Keratinocyte (primary cell): ENCODE data around the gene DGKD. TPM values are rescaled to one million over a fixed set of nuclear protein-coding genes. Genes with fewer than 3 reads are reported as not detected.
A peak's percentile ranks its signal among the peaks of the same experiment; 100 is the strongest.

ENCODE experiments used
- DNase-seq: peaks from one replicate; pipeline ENCODE4 v3.0.0-alpha.2; 2011; ENCODE audit warnings: low read depth, missing footprints, low spot score
- FAIRE-seq: peaks from 2 replicates; lab custom pipeline; 2011; peaks lifted over from hg19 to GRCh38; lab: Jason Lieb, UNC
- H2AFZ ChIP-seq: 2 replicates; pipeline ENCODE4 v1.6.0; 2012; ENCODE audit warnings: low read length, control low read depth, inconsistent platforms; ENCODE audit not compliant: control insufficient read depth
- H3K27ac ChIP-seq: 2 replicates; pipeline ENCODE4 v1.5.1; 2011; ENCODE audit warnings: low read length; ENCODE audit not compliant: control insufficient read depth, insufficient read depth
- H3K27me3 ChIP-seq: 3 replicates; pipeline ENCODE4 v1.6.0; 2011; ENCODE audit warnings: low read length; ENCODE audit not compliant: control insufficient read depth, insufficient read depth; ENCODE audit errors: extremely low read depth
- H3K36me3 ChIP-seq, 2 experiments: 2 replicates in 1 of 2; 3 replicates in 1 of 2; pipeline ENCODE4 v1.5.1; 2011; ENCODE audit warnings: low read length in 2 of 2, mild to moderate bottlenecking in 1 of 2; ENCODE audit not compliant: control insufficient read depth in 2 of 2, insufficient read depth in 2 of 2; ENCODE audit errors: extremely low read depth in 1 of 2
- H3K4me1 ChIP-seq: 3 replicates; pipeline ENCODE4 v1.5.1; 2011; ENCODE audit warnings: low read length; ENCODE audit not compliant: control insufficient read depth, insufficient read depth; ENCODE audit errors: extremely low read depth
- H3K4me2 ChIP-seq: 3 replicates; pipeline ENCODE4 v1.6.0; 2011; ENCODE audit warnings: low read depth, low read length; ENCODE audit not compliant: control insufficient read depth, insufficient read depth; ENCODE audit errors: extremely low read depth
- H3K4me3 ChIP-seq, 3 experiments: fragments of 200-600 bp in 1 of 3; sonication (generic) in 1 of 3; 2 replicates in 2 of 3; 3 replicates in 1 of 3; pipeline ENCODE4 v1.5.1; 2011 to 2016; ENCODE audit warnings: low read length in 3 of 3, mild to moderate bottlenecking in 3 of 3, control low read depth in 2 of 3, inconsistent platforms in 1 of 3, low read depth in 1 of 3, mixed read lengths in 1 of 3, mixed run types in 1 of 3, moderate library complexity in 1 of 3; ENCODE audit not compliant: control insufficient read depth in 2 of 3, insufficient read depth in 2 of 3; ENCODE audit errors: extremely low read depth in 1 of 3
- H3K79me2 ChIP-seq: 2 replicates; pipeline ENCODE4 v1.6.0; 2012; ENCODE audit warnings: low read length; ENCODE audit not compliant: control insufficient read depth, insufficient read depth
- H3K9ac ChIP-seq: 3 replicates; pipeline ENCODE4 v1.6.0; 2011; ENCODE audit warnings: low read length; ENCODE audit not compliant: control insufficient read depth, insufficient read depth; ENCODE audit errors: extremely low read depth
- H3K9me1 ChIP-seq: 3 replicates; pipeline ENCODE4 v1.6.0; 2011; ENCODE audit warnings: low read length; ENCODE audit not compliant: control insufficient read depth, insufficient read depth; ENCODE audit errors: extremely low read depth
- H3K9me3 ChIP-seq: 2 replicates; pipeline ENCODE4 v1.5.1; 2012; ENCODE audit warnings: low read depth, low read length; ENCODE audit not compliant: control insufficient read depth
- H4K20me1 ChIP-seq: 3 replicates; pipeline ENCODE4 v1.6.0; 2011; ENCODE audit warnings: low read length; ENCODE audit not compliant: control insufficient read depth, insufficient read depth; ENCODE audit errors: extremely low read depth
- EZH2 ChIP-seq: IDR thresholded peaks from one replicate; pipeline ENCODE4 v1.6.1; 2012; ENCODE audit warnings: inconsistent platforms, mild to moderate bottlenecking, low read length, moderate library complexity
- dilution Hi-C: fragments of 300-500 bp; cut with MboI; formaldehyde crosslinking; loops from one replicate; pipeline ENCODE4 v1.7.0; 2020; ENCODE audit warnings: low sequenced_read_pairs; ENCODE audit not compliant: extremely low pct_ligation_motif_present
- polyA plus RNA-seq, 5 experiments: library from polyadenylated mRNA; depleted of rRNA in 3 of 5; stranded (reverse) in 3 of 5; stranded (forward) in 1 of 5; unstranded in 1 of 5; fragments of >200 nt; gene quantifications; 1 replicate in 1 of 5; 2 replicates in 3 of 5; 3 replicates in 1 of 5; pipeline versions ENCODE4 v1.2.1 to v1.2.3, GENCODE V29; 2011 to 2012; ENCODE audit warnings: missing spikeins in 2 of 5, low read depth in 1 of 5, low replicate concordance in 1 of 5
- TF ChIP-seq, protein P1 (sequence below), 3 experiments: IDR thresholded peaks in 1 of 3; conservative IDR thresholded peaks in 1 of 3; optimal IDR thresholded peaks in 1 of 3; 2 replicates in 2 of 3; 3 replicates in 1 of 3; pipeline versions ENCODE3 to v1.5.1; 2011; ENCODE audit warnings: low read length in 3 of 3, mild to moderate bottlenecking in 3 of 3, moderate library complexity in 2 of 3, control low read depth in 1 of 3, inconsistent platforms in 1 of 3; ENCODE audit not compliant: insufficient read depth in 2 of 3; ENCODE audit errors: extremely low read depth in 1 of 3

Gene DGKD
- polyA plus RNA-seq, 1 donor (not counting 4 experiments of a cell fraction or from before 2014, with no cell fraction given): 6.1 TPM

DNA sequence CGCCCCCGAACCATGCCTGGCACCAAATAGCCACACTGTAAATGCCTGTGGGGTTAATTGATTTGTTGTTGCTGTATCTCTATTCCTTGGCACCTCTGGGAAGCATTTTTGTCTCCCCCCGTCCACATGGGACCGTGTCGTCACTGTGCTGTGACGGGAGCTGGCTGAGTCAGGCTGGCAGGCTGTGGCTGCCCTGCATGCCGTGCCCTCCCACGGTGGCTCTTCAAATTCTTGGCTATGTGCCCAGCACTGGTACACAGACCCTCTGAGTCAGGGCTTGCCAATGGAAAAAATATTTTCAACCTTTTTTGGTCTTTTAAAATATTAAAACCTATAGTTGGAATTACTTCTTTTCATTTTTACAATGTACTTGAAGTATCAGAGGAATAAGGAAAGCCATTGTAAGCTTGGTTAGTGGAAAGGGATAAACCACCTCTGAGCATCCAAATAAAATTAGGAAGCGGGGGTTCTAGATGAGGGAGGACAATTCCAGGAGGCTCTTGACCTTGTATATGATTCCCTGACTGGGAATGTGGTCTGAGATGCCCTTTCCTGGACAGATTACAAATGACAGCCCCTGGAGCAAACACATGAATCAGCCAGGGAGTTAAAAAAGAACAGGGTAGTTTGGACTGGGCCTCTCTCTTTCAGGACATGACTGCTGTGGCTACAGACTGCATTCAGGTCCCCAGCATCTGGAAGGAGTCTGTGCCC lies 59.4 kb downstream of the DGKD start:
- H3K27ac ChIP-seq: peak overlapping the region; percentile 50
- dilution Hi-C loops: no loop called here
- H3K4me2 ChIP-seq: peak overlapping the region; percentile 30
- H3K79me2 ChIP-seq: no peaks in the 10 kb centered on the region
- no peaks in the 10 kb centered on the region for H4K20me1 ChIP-seq
- no peak overlapping the region for H2AFZ ChIP-seq
- FAIRE-seq: no peak
- TF ChIP-seq EZH2: no peak
- TF ChIP-seq, protein P1, sequence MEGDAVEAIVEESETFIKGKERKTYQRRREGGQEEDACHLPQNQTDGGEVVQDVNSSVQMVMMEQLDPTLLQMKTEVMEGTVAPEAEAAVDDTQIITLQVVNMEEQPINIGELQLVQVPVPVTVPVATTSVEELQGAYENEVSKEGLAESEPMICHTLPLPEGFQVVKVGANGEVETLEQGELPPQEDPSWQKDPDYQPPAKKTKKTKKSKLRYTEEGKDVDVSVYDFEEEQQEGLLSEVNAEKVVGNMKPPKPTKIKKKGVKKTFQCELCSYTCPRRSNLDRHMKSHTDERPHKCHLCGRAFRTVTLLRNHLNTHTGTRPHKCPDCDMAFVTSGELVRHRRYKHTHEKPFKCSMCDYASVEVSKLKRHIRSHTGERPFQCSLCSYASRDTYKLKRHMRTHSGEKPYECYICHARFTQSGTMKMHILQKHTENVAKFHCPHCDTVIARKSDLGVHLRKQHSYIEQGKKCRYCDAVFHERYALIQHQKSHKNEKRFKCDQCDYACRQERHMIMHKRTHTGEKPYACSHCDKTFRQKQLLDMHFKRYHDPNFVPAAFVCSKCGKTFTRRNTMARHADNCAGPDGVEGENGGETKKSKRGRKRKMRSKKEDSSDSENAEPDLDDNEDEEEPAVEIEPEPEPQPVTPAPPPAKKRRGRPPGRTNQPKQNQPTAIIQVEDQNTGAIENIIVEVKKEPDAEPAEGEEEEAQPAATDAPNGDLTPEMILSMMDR (optimal IDR thresholded peaks at IDR 0.05 in 1 of 3, IDR thresholded peaks at IDR 0.05 in 1 of 3, conservative IDR thresholded peaks at IDR 0.05 in 1 of 3; ENCODE audit: extremely low read depth in 1 of 3, insufficient read depth in 2 of 3, low read length in 3 of 3): no peak
- H3K27me3 ChIP-seq: no peaks in the 10 kb centered on the region
- H3K36me3 ChIP-seq: peaks cover 0 to 7% of the 10 kb centered on the region in 2 experiments
- H3K9me3 ChIP-seq: peaks cover 2% of the 10 kb centered on the region
- no peak overlapping the region for H3K4me3 ChIP-seq
- peaks cover 30% of the 10 kb centered on the region for H3K4me1 ChIP-seq
- no peaks in the 10 kb centered on the region for H3K9me1 ChIP-seq
- DNase-seq: peak; percentile 21
- no peak overlapping the region for H3K9ac ChIP-seq

DNA sequence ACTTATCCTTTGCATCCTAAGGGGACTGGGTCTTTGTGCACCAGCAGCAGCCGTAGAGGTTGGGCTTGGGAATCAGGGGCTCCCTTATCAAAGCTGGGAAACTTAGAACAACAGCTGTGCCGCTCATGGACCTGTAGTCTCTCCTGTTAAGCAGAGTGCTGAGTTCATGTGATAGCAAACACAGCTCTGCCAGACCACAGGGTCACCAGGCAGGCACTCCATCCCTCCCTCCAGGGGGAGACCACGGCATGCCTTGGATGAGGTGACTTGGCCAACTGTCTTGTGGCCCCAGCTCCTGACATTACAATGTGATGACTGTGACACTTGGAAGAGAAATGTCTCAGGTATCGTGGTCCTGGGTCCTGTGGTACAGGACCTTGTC lies 60.0 kb downstream of the DGKD start:
- H3K27me3 ChIP-seq: no peaks in the 10 kb centered on the region
- peaks cover 30% of the 10 kb centered on the region for H3K4me1 ChIP-seq
- FAIRE-seq: no peak
- H3K79me2 ChIP-seq: no peaks in the 10 kb centered on the region
- no peaks in the 10 kb centered on the region for H3K9me1 ChIP-seq
- peaks cover 0 to 7% of the 10 kb centered on the region in 2 experiments for H3K36me3 ChIP-seq
- H2AFZ ChIP-seq: no peak overlapping the region
- peak overlapping the region; percentile 1 for H3K27ac ChIP-seq
- H4K20me1 ChIP-seq: no peaks in the 10 kb centered on the region
- peak overlapping the region; percentile 30 for H3K4me2 ChIP-seq
- no peak for DNase-seq
- no peak overlapping the region for H3K4me3 ChIP-seq
- dilution Hi-C loops: no loop called here
- H3K9me3 ChIP-seq: peaks cover 2% of the 10 kb centered on the region
- H3K9ac ChIP-seq: no peak overlapping the region
- TF ChIP-seq EZH2: no peak
- TF ChIP-seq, protein P1 (optimal IDR thresholded peaks at IDR 0.05 in 1 of 3, IDR thresholded peaks at IDR 0.05 in 1 of 3, conservative IDR thresholded peaks at IDR 0.05 in 1 of 3; ENCODE audit: extremely low read depth in 1 of 3, insufficient read depth in 2 of 3, low read length in 3 of 3): no peak
